HG03025 (cell line): ENCODE measurements around the gene FGF14.

ENCODE experiments used
- ATAC-seq: cut with Tn5 transposase; IDR thresholded peaks from one replicate; pipeline ENCODE4 v1.9.1; 2021; ENCODE audit warnings: mild to moderate bottlenecking, moderate library complexity; ENCODE audit not compliant: unreplicated experiment, low FRiP score

FGF14 gene

GRCh38 chr13:101944521-101944920, 457.3 kb downstream of the FGF14 start:
- ATAC-seq: no peak

- no peak for ATAC-seq
Observed at GRCh38 chr13:101942535-101943157, 459.2 kb downstream of the FGF14 start.

GRCh38 chr13:101942038-101942437, 459.8 kb downstream of the FGF14 start:
- ATAC-seq: no peak

GRCh38 chr13:101941095-101941783, 460.6 kb downstream of the FGF14 start:
- no peak for ATAC-seq

GRCh38 chr13:101939370-101939769, 462.5 kb downstream of the FGF14 start:
- ATAC-seq: no peak

DNA sequence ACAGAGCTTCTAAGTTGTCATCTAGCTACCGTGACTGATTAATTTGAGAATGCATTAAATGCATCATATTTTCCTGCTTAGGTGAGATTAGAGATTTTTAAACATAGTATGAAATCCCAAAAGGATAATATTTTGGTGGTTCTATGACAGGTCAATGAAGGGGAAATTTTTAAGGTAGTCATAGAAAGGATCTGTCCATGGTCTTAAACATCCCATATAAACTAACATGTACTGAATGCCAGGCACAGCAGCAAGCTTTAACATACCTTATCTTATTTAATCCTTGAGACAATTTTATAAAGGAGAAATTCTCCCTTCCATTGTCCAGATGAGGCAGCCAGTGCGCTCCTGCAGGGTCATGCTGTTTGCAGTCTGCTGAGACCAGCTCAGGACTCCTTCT, 466.0 kb downstream of the FGF14 start:
- no peak for ATAC-seq

DNA sequence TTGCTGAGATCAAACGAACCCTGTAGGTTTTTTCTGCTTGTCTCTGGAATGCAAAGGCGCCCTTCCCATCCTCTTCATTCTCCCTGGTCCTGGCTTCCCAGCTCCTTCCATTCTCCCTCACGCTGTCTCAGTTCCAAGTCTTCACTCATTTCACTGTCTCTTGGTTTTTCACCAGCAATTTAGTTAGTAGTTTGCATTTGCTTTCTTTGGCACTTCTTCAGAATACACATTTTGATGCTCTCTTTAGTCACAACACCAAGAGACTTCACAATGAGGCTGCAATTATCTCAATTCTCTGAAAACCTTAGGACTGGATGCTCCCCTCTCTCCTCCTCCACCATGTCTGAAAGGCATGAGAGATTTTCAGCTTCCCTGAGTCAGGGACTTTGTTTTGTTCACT, 470.7 kb downstream of the FGF14 start:
- ATAC-seq: no peak

- ATAC-seq: no peak
Observed at GRCh38 chr13:101930331-101930730, 471.5 kb downstream of the FGF14 start.

- no peak for ATAC-seq
Observed at GRCh38 chr13:101925731-101926130, 476.1 kb downstream of the FGF14 start.

GRCh38 chr13:101919541-101920181, 482.2 kb downstream of the FGF14 start:
- no peak for ATAC-seq

GRCh38 chr13:101917833-101918661, 483.8 kb downstream of the FGF14 start:
- ATAC-seq: no peak

DNA sequence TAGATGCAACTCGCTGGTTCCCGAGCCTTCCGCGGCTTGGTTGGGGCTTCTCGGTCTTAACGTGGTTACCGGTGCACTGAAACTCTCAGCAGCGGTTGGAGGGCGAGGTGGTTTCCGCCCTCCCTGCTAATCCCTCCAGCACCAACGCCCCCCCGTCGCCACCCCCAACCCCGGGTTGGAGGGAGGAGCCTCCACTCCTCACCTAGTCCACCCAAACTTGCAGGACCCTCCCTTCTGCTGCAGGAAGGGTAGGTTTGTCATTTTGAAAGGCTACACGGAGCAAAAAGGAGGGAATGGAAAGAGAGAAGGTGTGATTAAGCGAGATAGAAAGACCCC, 484.4 kb downstream of the FGF14 start:
- ATAC-seq: no peak

- no peak for ATAC-seq
Observed at GRCh38 chr13:101916775-101917474, 484.9 kb downstream of the FGF14 start.

DNA sequence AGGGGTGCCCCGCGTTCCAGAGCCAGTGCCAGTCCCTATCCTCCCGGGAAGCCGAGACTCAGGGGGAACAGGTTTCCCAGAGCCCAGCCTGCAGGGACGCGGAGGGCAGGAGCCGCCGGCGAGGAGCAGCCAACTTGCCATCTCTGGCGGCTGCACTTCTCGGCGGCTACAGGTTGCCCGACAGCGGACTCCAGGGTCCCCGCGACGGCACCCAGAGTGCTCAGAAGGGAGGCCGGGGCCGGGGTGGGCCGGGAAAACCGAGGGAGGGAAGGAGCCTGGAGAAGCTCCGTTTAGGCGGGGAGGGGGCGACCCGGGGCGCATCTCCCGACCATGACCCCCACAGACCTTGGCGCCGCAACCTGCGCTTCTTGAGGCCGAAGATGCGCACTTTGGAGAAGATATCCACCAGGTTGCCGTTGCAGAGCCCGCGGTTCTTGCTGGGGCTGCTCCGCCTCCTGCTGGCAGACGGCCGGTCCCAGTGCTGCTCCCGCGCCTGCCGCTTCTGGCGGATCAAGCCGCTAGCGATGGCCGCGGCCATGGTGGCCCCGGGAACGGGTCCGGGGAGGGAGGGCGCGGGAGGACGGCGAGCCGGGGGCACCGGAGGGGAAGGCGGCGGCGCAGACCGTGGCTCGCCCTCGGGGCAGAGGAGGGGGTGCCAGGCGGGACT, 485.6 kb downstream of the FGF14 start:
- no peak for ATAC-seq

- ATAC-seq: no peak
Observed at GRCh38 chr13:101915755-101916107, 486.1 kb downstream of the FGF14 start.

DNA sequence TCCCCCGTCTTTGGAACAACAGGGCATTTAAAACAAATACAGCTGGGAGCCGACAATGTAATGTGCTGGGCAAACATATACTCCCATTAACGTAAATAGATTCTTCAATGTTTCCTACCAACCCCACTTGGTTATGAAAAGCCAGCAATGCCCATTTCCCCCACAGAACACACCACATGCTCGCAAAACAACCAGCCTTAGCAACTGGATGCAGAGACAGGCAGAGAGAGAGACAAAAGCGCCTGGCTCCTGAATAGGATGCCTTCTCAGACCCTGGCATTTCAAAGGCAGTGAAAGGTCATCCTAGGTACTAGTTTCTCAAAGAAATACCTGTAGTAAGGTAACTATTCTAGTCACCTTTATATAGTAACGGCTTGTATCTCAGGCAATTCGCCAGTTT, 486.5 kb downstream of the FGF14 start:
- no peak for ATAC-seq

- no peak for ATAC-seq
Observed at GRCh38 chr13:101911752-101912151, 490.1 kb downstream of the FGF14 start.

- no peak for ATAC-seq
Observed at GRCh38 chr13:101903890-101904289, 498.0 kb downstream of the FGF14 start.

DNA sequence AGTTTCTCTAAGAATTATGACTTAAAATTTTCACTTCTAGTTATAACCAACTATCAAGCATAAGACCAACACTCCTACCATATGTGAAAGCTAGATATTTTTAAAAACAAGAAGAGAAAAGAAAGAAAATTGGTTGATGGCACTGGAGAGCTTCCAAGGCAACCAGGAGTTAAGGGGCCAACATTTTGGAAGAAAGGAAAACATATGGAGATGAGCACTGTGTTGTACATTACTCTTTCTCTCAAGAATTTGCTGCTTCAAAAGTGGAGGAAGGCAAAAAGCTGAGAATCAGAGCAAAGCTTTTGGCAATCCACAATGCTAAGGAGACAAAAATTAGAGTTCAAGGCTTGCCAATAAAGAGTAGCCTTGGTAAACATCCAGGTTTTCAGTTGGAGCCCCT, 503.2 kb downstream of the FGF14 start:
- no peak for ATAC-seq

GRCh38 chr13:101896541-101896940, 505.3 kb downstream of the FGF14 start:
- no peak for ATAC-seq
